Measurements from ENCODE around the gene MICU1. TPM values are rescaled to one million over a fixed set of nuclear protein-coding genes. Genes with fewer than 3 reads are reported as not detected.

MICU1 gene
- total and polyA plus RNA-seq, 2 of the 13 experiments (the other 11 are each of a cell fraction or from before 2014, with no cell fraction given): 32.5 to 56.1 TPM

DNA sequence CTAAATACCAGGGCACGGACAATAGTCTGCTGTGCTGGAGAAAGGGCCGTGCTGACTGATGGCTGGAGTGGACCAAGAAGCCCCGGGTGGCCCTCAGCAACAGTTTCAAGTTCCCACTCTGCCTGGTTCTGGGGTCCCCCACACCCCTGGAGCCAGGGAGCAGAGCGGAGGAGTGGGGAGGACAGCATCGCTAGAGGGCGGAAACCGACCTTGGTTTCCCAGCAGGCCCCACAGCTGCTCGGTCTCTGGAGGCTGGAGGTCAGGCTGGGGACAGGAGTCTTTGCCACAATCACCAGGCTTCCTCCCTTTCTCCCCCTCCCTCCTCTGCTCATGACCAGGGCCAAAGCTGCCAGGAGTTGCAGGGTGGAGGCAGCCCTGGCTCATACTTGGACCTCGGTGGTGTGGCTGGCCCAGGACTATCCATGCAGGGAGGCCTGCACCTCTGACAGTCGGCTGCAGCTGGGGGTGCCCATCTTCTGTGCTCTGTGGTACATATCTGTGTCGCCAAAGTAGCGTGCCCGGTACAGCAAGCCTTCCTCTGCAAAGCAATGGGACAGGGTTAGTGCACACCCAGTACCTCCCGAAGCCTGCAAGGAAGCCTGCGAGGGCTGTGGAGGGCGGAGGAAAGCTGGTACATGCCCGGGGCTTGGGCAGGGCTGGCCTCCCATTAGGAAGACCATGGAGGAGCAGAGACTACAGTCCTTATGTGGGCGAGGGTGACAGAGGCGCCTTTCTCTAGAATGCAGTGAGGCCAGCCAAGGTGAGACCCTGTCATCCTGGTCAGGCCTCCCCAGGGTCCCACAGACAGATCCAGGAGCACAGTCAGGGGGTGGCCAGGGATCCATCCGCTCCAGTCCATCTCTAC, 290.3 kb downstream of the MICU1 start (continued):
- TF ChIP-seq, protein P1, sequence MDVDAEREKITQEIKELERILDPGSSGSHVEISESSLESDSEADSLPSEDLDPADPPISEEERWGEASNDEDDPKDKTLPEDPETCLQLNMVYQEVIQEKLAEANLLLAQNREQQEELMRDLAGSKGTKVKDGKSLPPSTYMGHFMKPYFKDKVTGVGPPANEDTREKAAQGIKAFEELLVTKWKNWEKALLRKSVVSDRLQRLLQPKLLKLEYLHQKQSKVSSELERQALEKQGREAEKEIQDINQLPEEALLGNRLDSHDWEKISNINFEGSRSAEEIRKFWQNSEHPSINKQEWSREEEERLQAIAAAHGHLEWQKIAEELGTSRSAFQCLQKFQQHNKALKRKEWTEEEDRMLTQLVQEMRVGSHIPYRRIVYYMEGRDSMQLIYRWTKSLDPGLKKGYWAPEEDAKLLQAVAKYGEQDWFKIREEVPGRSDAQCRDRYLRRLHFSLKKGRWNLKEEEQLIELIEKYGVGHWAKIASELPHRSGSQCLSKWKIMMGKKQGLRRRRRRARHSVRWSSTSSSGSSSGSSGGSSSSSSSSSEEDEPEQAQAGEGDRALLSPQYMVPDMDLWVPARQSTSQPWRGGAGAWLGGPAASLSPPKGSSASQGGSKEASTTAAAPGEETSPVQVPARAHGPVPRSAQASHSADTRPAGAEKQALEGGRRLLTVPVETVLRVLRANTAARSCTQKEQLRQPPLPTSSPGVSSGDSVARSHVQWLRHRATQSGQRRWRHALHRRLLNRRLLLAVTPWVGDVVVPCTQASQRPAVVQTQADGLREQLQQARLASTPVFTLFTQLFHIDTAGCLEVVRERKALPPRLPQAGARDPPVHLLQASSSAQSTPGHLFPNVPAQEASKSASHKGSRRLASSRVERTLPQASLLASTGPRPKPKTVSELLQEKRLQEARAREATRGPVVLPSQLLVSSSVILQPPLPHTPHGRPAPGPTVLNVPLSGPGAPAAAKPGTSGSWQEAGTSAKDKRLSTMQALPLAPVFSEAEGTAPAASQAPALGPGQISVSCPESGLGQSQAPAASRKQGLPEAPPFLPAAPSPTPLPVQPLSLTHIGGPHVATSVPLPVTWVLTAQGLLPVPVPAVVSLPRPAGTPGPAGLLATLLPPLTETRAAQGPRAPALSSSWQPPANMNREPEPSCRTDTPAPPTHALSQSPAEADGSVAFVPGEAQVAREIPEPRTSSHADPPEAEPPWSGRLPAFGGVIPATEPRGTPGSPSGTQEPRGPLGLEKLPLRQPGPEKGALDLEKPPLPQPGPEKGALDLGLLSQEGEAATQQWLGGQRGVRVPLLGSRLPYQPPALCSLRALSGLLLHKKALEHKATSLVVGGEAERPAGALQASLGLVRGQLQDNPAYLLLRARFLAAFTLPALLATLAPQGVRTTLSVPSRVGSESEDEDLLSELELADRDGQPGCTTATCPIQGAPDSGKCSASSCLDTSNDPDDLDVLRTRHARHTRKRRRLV (CRISPR knock-in tag; IDR thresholded peaks at IDR 0.05): no peak
- TF ChIP-seq, protein P2, sequence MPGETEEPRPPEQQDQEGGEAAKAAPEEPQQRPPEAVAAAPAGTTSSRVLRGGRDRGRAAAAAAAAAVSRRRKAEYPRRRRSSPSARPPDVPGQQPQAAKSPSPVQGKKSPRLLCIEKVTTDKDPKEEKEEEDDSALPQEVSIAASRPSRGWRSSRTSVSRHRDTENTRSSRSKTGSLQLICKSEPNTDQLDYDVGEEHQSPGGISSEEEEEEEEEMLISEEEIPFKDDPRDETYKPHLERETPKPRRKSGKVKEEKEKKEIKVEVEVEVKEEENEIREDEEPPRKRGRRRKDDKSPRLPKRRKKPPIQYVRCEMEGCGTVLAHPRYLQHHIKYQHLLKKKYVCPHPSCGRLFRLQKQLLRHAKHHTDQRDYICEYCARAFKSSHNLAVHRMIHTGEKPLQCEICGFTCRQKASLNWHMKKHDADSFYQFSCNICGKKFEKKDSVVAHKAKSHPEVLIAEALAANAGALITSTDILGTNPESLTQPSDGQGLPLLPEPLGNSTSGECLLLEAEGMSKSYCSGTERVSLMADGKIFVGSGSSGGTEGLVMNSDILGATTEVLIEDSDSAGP (CRISPR knock-in tag; IDR thresholded peaks at IDR 0.05; ENCODE audit: borderline replicate concordance): peak; percentile 40; the same call in 1 of the 2 replicates
- no peak for TF ChIP-seq CENPBD1 (CRISPR knock-in tag; IDR thresholded peaks at IDR 0.05; ENCODE audit: borderline replicate concordance, low read depth)
- 0 out of 2 replicates have a peak, but pooled peaks have one; percentile 77 for TF ChIP-seq NFATC3 (CRISPR knock-in tag; IDR thresholded peaks at IDR 0.05)
- TF ChIP-seq NCOA5 (CRISPR knock-in tag; IDR thresholded peaks at IDR 0.05): no peak
- TF ChIP-seq SOX5 (CRISPR knock-in tag; IDR thresholded peaks at IDR 0.05; ENCODE audit: borderline replicate concordance): no peak
- TF ChIP-seq, protein P3, sequence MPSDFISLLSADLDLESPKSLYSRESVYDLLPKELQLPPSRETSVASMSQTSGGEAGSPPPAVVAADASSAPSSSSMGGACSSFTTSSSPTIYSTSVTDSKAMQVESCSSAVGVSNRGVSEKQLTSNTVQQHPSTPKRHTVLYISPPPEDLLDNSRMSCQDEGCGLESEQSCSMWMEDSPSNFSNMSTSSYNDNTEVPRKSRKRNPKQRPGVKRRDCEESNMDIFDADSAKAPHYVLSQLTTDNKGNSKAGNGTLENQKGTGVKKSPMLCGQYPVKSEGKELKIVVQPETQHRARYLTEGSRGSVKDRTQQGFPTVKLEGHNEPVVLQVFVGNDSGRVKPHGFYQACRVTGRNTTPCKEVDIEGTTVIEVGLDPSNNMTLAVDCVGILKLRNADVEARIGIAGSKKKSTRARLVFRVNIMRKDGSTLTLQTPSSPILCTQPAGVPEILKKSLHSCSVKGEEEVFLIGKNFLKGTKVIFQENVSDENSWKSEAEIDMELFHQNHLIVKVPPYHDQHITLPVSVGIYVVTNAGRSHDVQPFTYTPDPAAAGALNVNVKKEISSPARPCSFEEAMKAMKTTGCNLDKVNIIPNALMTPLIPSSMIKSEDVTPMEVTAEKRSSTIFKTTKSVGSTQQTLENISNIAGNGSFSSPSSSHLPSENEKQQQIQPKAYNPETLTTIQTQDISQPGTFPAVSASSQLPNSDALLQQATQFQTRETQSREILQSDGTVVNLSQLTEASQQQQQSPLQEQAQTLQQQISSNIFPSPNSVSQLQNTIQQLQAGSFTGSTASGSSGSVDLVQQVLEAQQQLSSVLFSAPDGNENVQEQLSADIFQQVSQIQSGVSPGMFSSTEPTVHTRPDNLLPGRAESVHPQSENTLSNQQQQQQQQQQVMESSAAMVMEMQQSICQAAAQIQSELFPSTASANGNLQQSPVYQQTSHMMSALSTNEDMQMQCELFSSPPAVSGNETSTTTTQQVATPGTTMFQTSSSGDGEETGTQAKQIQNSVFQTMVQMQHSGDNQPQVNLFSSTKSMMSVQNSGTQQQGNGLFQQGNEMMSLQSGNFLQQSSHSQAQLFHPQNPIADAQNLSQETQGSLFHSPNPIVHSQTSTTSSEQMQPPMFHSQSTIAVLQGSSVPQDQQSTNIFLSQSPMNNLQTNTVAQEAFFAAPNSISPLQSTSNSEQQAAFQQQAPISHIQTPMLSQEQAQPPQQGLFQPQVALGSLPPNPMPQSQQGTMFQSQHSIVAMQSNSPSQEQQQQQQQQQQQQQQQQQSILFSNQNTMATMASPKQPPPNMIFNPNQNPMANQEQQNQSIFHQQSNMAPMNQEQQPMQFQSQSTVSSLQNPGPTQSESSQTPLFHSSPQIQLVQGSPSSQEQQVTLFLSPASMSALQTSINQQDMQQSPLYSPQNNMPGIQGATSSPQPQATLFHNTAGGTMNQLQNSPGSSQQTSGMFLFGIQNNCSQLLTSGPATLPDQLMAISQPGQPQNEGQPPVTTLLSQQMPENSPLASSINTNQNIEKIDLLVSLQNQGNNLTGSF (CRISPR knock-in tag; IDR thresholded peaks at IDR 0.05): no peak
- no peak for TF ChIP-seq ZNF232 (CRISPR knock-in tag; IDR thresholded peaks at IDR 0.05; ENCODE audit: borderline replicate concordance)
- TF ChIP-seq ZNF235 (CRISPR knock-in tag; IDR thresholded peaks at IDR 0.05; ENCODE audit: borderline replicate concordance): no peak
- TF ChIP-seq NFKB2 (CRISPR knock-in tag; IDR thresholded peaks at IDR 0.05; ENCODE audit: borderline replicate concordance): 0 out of 2 replicates have a peak, but pooled peaks have one; percentile 40
- TF ChIP-seq ARID3A (IDR thresholded peaks at IDR 0.05; ENCODE audit: low read depth, low read length): no peak
- no peak for TF ChIP-seq FOXM1 (CRISPR knock-in tag; IDR thresholded peaks at IDR 0.05)
- 0 out of 2 replicates have a peak, but pooled peaks have one; percentile 12 for TF ChIP-seq ZNF563 (CRISPR knock-in tag; IDR thresholded peaks at IDR 0.05)

Data from HepG2 (cell line).